HG02798 (cell line): ENCODE data around the gene LRRC23.

Source experiments
- ATAC-seq: cut with Tn5 transposase; IDR thresholded peaks from one replicate; pipeline ENCODE4 v1.9.1; 2021; ENCODE audit warnings: mild to moderate bottlenecking; ENCODE audit not compliant: unreplicated experiment, poor library complexity

The LRRC23 gene

GRCh38 chr12:6954316-6955107 is 49.9 kb downstream of the LRRC23 start:
- no peak for ATAC-seq

- ATAC-seq: no peak
Observed at GRCh38 chr12:6955108-6956020, 50.7 kb downstream of the LRRC23 start.

- ATAC-seq: no peak
Observed at GRCh38 chr12:6956021-6956727, 51.6 kb downstream of the LRRC23 start.

- no peak for ATAC-seq
Observed at GRCh38 chr12:6957151-6957701, 52.6 kb downstream of the LRRC23 start.

GRCh38 chr12:6957741-6958608 is 53.4 kb downstream of the LRRC23 start:
- ATAC-seq: no peak

GRCh38 chr12:6958609-6959057 is 54.0 kb downstream of the LRRC23 start:
- ATAC-seq: no peak

GRCh38 chr12:6959058-6959804 is 54.6 kb downstream of the LRRC23 start:
- ATAC-seq: peak; percentile 57

GRCh38 chr12:6959805-6960592 is 55.4 kb downstream of the LRRC23 start:
- ATAC-seq: no peak

- ATAC-seq: no peak
Observed at GRCh38 chr12:6960593-6961277, 56.1 kb downstream of the LRRC23 start.

GRCh38 chr12:6961278-6961694 is 56.7 kb downstream of the LRRC23 start:
- peak; percentile 32 for ATAC-seq

GRCh38 chr12:6961695-6962284 is 57.2 kb downstream of the LRRC23 start:
- peak; percentile 10 for ATAC-seq

GRCh38 chr12:6962285-6963015 is 57.8 kb downstream of the LRRC23 start:
- ATAC-seq: no peak

- no peak for ATAC-seq
Observed at GRCh38 chr12:6963016-6963731, 58.6 kb downstream of the LRRC23 start.
